ENCODE results near the gene CACHD1.

The CACHD1 gene

DNA sequence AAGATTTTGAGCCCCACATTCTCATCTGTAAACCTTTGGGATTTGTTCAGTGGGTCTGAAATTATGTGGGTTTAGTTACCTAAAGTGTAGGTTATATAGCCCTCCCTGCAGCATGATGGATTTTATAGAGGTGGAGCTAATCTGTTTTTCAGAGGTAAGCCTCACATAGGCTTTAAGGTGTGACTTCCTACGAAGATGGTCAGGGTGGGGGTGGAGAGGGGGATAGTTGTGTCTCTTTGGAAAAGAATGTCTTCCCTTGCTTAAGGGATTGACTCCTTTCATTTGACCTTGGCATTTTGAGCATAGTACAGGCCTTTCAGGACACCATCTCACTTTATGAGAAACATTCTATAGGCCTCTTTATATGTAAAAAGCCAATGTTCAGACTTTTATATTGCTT lies 3.4 kb downstream of the CACHD1 start:
- no peak for DNase-seq (ENCODE audit: low read depth)

DNA sequence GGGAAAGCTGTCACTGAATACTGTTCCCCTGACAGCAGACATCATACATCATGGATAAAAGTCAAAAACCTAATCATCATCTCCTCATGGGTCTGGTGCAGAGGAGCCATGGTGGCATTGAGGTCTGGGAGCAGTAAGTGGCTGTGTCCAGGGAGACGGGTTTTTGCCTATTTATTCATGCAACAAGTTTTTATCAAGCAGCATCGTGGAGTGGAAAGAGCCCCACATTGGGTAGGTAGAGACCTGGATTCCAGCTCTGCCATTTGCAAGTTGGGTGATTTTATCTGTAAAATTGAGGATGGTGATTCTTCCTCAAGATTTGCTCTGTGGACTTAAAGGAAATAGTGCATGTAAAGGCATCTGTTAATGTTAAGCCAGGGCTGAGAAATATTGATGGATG lies 4.2 kb downstream of the CACHD1 start:
- no peak for DNase-seq (ENCODE audit: low read depth)

DNA sequence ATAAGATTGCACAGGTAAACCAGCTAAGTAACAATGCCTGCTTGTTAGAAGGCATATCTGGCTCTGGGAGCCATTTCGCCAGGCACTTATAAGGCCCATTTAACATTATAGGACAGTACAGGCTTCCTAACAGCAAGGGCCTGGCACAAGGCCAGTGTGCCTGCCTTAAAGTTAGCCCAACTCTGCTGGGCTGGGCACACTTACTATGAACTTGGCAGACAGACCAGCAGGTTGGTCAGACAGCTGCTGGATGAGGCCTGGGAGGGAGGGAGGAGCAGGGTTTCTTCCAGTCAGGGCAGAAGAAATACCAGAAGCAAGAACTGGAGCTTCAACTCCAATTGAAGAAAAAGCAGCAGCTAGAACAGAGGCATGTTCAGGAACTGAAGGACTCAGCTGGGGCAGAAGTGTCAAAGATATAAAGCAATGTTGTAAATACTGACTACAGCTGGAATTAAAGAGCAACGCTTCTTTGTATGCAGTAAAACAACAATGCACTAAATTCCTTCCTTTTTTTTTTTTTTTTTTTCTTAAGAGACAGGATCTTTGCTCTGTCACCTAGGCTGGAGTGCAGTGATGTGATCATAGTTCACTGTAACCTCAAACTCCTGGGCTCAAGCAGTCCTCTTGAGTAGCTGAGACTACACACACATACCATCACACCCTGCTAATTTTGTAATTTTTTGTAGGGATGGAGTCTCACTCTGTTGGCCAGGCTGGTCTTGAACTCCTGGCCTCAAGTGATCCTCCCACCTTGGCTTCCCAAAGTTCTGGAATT lies 4.9 kb downstream of the CACHD1 start:
- DNase-seq (ENCODE audit: low read depth): no peak

DNA sequence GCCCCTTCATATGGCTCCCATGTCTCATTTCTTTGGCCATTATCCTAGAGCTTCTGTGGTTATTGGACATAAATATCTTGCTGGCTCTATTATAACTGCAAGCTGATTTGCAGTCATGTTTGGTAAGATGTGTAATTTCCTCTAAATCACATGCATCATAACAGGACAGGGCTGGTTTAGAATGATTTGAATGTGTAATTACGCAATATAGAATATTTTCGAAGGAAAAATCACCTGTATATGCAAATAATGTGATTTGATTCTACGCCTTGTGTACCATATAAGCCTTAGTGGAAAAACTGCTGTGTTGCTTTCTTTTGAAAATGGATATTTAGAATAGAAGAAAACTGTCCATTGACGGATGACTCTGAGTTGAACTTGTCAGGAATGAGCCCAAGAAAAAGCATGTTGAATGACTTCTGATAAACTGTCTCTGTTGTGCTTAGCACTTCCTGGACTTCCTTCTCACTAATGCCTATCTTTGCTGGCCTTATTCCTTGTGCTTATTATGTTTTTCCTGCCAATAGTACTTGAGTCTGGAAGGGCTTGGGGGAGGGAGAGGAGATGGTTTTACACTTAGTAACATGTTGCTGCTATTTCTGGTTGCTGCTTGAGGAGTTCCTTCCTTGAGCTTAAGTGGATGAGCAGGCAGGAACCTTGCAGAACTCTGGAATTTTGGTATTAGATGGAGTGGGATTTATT lies 6.5 kb downstream of the CACHD1 start:
- DNase-seq (ENCODE audit: low read depth): no peak

DNA sequence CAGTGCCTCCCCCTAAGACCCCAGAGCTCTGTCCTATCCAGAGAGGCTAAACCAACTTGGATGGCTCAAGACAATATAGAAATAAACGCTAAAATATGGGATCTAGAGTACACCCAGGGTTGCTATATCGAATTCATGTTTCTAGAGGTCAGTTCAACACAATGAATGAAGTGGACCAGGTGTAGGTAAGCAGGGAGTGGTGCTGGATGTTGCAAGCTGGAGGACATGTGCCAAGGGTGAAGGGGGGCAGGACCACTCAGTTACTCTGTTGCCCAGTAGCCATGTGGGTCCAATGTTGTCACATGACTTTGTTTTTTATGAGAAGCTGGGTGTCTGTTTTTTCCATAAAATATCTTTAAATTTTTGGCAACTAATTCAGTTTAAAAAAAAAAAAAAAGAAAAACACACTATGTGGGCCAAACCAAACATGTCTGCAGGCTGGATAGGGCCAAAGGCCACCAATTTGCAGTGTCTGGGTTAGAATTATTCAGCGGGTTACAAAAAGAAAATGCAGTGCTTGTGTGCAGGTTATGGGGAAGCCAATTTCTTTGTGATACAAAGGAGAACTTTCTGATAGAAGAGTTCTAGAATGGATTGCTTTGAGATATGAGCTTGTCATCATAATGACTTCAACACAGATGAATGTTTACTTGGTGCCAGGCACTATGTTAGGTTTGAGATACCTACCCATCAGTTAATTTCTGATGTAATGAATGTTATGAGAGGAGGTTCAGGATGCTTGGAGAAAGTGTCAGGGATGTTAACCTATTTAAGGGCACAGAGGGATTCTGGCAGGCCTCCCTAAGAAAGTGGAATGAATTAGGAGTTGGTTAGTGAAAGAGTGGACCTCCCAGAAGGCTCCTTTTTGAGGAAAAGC lies 8.9 kb downstream of the CACHD1 start:
- DNase-seq (ENCODE audit: low read depth): no peak

DNA sequence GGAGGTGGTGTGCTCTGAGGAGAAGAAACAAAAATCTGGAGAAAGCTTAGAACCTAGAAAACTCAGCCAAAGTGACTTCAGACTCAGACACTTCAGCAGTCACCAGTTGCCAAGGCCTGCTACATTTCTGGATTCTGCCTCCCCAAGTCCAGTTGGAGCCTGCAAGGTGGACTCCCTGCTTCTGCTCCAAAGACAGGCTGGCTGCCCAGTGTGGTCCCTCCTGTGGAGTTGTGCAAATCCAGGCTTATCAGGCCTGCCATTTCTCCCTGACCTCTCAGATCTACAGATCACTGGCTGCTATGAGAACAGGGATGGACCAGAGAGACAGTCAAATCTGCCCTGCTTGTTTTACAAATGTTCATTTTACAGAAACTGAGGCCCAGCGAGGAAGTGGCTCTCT lies 9.9 kb downstream of the CACHD1 start:
- no peak for DNase-seq (ENCODE audit: low read depth)

DNA sequence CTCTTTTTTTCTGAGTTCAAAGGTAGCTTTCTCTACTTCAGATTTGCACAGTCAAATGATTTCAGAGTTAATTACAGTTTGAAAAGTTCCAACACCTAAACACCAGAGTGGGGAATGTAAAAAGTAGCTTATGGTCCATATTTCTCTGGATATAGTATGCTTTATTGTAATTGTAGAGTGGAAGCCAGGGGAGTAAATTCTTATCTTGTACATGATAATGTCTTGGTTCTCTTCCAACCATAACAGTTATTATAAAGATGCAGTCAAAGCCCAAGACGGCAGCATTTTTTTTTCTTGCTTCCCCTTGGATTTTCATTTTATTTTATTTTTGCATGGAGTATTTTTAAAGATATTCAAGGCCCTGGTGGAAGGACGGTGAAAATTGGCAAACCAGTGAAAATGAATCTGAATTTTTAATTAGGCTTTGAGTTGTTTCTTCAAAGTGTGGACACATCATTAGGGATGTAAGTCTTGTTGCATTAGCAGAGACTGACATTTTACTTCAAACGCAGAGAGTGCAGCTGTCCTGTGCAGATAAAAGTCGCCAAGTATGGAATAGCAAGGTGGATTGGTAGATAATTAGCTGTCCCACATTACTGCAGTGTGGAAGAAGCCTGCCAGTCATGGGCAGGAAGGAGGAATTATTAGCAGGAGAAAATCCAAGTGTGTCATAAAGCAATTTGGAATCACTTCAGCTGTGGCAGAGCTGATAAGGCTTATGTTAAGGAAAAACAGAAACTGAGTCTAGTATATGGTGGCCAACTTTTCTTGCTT lies 11.3 kb downstream of the CACHD1 start:
- no peak for DNase-seq (ENCODE audit: low read depth)

DNA sequence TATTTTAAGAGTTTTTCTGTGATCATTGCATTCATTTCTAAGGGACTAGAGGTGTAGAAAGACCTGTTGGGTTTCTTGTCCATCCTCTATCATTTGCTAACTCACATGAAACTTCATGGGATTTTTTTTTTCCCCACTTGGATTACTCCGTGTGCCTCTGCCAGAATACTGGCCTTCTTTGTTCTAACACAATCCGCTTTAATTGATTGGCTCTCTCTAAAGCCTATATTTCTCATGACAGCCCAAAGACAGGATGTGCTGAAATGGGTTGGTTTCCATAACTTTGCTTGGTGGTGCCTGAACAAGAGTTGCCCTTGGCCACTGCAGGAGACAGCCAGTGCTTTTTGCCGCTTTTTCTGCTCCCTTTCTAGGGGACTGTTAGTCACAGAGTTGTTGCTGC lies 12.2 kb downstream of the CACHD1 start:
- DNase-seq (ENCODE audit: low read depth): no peak

DNA sequence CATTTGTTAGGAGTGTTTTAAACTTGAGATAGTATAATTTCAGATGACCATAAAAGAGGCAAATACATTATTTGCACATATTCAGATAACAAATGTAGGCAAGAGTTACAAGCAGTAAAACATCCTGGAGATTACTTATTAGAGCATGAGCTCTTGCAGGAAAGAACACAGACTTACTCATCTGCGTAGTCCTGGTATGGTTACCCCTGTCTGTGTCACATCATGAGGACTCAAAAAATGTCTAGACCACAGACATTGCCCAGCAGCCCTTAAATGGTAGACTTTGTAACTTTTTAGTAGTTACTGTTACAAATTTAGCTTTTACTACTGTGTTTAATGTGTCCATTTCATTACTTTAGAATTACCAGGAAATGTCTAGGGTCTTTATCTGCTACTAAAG lies 12.8 kb downstream of the CACHD1 start:
- no peak for DNase-seq (ENCODE audit: low read depth)

DNA sequence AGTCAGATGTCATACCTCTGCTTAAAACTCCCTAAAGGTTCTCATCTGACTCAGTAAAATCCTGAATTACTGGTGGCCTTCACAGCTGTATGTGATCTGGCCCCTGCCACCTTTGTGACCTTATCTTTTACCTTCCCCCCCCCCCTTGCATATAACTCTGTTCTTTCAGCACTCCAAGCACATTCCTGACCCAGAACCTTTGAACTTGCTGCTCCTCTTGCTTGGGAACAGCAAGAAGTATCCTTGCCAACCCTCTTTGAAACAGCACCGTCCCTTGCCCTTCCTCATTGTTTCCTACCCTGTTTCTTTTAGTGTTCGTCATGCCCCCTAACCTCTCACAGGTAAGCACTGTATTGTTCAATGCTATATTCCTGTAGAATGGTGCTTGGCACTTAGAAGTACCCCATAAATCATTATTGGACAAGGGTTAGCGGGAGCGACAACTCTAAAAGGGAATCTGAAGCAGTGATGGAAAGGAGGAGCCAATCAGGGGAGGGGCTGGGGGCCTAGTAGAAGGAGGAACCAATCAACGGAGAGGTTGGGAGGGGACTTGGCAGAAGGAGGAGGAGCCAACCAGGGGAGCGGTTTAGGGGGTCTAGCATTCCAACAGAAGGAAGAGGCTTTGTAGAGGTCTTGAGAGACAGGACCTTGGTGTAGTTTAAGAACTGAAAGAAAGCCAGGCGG lies 13.9 kb downstream of the CACHD1 start:
- DNase-seq (ENCODE audit: low read depth): no peak

DNA sequence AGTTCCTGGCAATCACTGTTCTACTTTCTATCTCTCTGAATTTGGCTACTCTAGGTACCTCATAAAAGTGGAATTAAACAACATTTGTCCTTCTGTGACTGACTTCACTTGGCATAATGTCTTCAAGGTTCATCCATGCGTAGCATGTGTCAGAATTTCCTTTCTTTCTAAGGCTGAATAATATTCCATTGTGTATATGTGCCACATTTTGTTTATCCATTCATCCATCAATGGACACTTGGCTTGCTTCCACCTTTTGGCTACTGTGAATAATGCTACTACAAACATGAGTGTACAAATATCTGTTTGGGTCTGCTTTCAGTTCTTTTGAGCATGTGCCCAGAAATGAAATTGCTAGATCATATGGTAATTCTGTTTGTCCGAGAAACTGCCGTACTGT lies 14.7 kb downstream of the CACHD1 start:
- no peak for DNase-seq (ENCODE audit: low read depth)

DNA sequence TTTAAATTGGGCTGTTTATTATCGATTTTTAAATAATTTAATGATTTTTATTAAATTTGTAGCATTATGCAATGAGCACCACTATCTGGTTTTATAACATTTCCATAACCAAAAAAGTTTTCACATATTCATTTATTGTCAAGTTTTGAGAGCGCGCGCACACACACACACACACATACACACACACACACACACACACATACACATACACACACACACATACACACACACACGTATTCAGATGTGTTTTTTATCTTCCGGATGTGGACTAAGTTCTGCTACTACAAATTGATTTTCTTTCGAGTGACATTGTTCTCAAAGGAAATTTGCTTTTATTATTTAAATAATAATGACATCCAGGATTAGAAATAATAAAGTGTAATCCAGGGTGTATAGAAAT lies 16.3 kb downstream of the CACHD1 start:
- DNase-seq (ENCODE audit: low read depth): no peak

DNA sequence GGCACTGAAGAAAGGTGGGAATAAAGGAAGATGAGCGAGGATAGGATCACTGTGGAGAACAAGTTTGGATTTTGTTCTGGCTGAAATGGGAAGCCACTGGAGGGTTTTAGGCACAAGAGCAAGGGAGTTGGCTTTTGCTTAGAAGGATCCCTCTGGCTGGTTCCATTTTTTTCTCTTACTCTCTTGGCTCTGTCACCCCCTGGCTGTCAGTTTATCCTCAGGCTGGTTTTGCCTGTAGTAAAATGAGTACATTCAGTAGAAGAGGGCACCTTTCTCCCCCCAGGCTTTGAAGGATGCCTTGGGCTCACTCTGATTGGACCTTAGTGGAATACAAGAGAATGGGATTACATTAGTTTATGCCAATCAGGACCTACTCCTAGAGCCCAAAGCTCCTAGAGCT lies 17.1 kb downstream of the CACHD1 start:
- no peak for DNase-seq (ENCODE audit: low read depth)

DNA sequence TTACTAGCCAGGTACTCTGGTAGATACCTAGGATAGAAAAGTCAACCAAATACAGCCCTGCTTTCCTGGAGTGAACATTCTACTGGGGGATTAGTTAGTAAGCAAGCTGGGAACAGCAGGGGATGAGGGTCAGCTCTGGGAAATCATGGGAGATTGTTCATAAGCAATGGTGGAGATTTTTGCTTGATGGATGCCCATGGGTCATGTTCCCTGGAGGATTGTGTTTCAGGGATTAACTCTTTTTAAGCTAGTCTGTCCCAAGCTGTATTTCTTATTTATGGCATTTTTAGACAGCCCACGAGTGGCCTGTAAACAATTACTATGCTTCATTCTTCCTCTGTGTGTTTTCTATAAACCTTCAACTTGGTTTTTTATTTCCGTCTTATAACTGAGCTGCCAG lies 18.9 kb downstream of the CACHD1 start:
- DNase-seq (ENCODE audit: low read depth): no peak

DNA sequence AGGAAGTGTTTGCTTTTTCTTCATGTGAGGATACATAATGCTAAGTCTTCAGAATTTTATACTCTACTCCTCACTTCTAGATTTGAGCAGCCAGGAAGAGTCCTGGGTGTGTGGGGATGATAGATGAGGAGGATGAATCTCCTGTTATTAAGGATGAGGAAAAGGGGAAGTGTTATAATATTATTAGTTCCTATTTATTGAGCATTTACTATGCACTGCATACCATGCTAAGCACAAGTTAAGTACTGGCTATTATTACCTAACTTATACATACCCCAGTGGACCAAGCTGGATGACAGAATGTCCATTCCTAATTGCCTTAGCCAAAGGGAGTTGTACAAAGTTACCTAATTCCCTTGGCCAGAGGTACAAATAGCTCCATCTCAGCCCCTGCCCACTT lies 19.8 kb downstream of the CACHD1 start:
- no peak for DNase-seq (ENCODE audit: low read depth)

DNA sequence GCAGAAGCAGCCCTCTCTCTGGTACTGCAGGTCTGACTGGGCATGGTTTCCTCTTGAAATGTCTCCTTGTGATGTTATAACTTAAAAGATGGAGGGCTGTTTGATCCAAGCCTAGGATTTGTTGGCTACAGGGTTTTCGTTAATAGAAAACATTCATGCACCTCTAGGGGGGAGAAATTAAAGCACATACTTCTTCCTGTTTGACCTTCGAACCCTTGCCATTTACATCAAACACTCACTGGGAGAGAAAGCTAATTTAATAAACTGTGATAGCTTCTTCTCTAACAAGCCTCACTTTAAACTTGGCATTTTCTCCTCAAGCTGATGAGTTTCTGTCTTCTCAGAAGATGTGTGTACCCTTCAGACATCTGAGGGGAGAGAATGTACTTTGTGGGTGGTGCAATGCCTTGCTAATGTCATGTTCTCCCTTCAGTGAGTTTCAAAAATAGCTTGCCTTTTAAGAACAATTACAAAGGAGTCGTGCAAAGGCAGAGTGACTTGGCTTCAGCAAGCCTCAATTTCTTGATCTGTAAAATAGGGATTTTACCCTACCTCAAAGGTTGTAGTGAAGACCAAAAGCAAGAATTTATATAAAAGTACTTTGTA lies 20.4 kb downstream of the CACHD1 start:
- no peak for DNase-seq (ENCODE audit: low read depth)

DNA sequence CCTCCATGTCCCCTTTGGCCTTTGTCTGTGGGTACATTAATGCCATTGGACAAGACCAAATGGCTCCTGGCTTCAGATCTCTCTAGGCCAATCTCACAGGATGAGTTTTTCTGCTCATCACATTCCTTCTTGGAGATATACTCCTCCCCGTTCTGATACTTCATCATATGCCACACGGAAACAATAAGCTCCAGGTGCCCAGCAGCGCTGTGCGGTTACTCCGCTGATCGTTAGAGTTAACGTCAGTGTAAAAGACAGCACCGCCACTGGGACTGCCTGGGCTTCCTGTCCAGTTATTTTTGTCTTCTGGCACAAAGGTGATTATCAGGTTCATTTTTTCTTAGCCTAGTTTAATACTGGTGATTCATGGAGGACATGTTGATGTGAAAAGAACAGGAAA lies 22.5 kb downstream of the CACHD1 start:
- no peak for DNase-seq (ENCODE audit: low read depth)

DNA sequence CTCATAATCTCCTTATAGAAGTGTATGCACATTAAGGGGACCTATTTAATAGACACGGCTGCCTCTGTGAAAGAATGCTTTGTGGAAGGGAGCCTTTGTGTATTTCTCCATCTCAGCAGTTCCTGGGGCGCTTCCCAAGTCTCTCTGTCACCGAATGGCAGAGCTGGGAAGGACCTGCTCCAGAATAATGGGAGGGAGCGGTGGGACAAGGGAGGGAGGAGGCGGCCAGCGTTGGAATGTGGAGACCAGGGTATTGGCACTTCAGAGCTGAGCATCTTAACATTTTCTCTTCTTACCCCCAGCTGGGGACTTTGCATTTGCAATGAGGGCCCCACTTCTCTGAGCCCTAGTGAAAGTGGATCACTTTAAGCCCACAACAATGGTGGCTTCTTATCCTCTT lies 23.9 kb downstream of the CACHD1 start:
- DNase-seq (ENCODE audit: low read depth): no peak

DNA sequence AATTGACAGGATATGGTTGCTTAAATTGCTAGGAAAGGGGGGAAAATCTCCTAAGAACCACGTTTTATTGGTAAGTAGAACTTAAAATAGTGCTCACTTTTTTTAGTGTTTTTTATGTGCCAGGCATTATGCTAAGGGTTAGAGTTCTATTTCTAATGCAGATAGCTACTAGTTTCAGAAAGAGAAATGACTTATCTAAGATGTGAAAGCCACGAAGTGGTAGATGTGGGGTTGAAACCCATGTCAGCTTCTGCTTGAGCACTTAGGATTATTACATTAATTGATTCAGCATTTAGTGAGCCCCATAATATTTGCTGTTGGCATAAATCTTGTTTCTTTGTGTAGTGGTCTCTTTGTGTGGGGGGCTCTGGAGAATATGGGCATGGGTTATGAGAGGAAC lies 24.7 kb downstream of the CACHD1 start:
- DNase-seq (ENCODE audit: low read depth): no peak

DNA sequence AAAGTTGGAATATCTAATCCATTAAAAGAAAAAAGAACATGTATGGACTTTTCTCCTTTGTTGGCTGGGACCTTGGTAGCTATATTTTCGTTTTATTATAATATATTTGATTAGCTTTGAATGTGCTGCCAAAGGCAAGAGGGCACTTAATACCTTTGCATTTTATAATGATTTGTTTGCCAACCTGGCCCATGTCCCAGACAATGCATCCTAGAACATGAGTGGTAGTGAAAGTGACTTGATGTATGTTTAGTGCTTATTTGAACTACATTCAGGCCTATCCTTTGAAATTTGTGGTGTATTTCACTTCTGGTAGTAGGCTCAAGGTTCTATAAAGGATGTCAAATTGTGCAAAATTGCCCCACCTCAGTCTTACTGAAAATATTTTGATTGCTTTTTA lies 25.9 kb downstream of the CACHD1 start:
- no peak for DNase-seq (ENCODE audit: low read depth)

DNA sequence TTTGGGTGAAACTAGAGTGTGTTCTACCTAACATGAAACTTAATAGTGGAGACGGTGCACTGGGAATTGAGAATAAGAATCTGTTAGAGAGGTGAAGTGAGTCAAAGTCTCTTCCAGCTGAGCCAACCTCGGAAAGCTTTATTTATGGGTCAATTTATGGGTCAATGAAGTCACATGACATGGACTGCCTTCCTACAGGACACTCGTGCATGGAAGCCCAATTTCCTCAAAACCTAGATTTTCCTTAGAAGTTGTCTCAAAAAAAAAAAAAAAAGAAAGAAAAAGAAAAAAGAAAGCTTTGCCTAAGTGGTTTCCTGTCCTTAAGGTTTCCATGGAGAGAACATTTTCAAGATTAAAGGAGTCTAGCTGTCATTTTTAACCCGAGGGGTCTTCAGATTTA lies 26.7 kb downstream of the CACHD1 start:
- no peak for DNase-seq (ENCODE audit: low read depth)
